HepG2 (cell line): Measurements from ENCODE around the gene RER1. TPM values are rescaled to one million over a fixed set of nuclear protein-coding genes. Genes with fewer than 3 reads are reported as not detected.
A peak's percentile ranks its signal among the peaks of the same experiment; 100 is the strongest.

Experiments
- FOXO1 ChIP-seq: sonication (generic); formaldehyde crosslinking; IDR thresholded peaks from 2 replicates; pipeline ENCODE4 v1.4.0; 2020; ENCODE audit warnings: missing genetic modification reagents
- HMG20B ChIP-seq: conservative IDR thresholded peaks from 2 replicates; pipeline ENCODE4 v1.6.1; 2016; ENCODE audit warnings: missing genetic modification reagents, missing compliant biosample characterization
- HNRNPH1 ChIP-seq: fragments of 200-400 bp; formaldehyde crosslinking; optimal IDR thresholded peaks from 2 replicates; pipeline ENCODE3; 2017; ENCODE audit warnings: mild to moderate bottlenecking, low read depth, low read length
- NRL ChIP-seq: sonication (generic); formaldehyde crosslinking; IDR thresholded peaks from 2 replicates; pipeline ENCODE4 v1.5.0; 2020; ENCODE audit warnings: missing genetic modification reagents, mild to moderate bottlenecking, moderate library complexity, borderline replicate concordance
- RORA ChIP-seq: sonication (generic); formaldehyde crosslinking; IDR thresholded peaks from 2 replicates; pipeline ENCODE4 v1.5.0; 2020; ENCODE audit warnings: mild to moderate bottlenecking, missing genetic modification reagents, moderate library complexity
- RXRB ChIP-seq: IDR thresholded peaks from 2 replicates; pipeline ENCODE4 v1.6.1; 2016; ENCODE audit warnings: borderline replicate concordance, missing genetic modification reagents, missing compliant biosample characterization
- SP1 ChIP-seq, 2 experiments: fragments of 450-650 bp in 1 of 2; sonication (generic) in 1 of 2; formaldehyde crosslinking in 1 of 2; IDR thresholded peaks; 2 replicates each; pipeline versions ENCODE4 v1.4.0 to v1.6.1; 2016 to 2020; ENCODE audit warnings: missing genetic modification reagents in 1 of 2
- YEATS2 ChIP-seq: sonication (generic); formaldehyde crosslinking; IDR thresholded peaks from 2 replicates; pipeline ENCODE4 v1.4.0; 2020; ENCODE audit warnings: missing genetic modification reagents, borderline replicate concordance
- YY1 ChIP-seq: IDR thresholded peaks from 2 replicates; pipeline ENCODE4 v1.6.1; 2011; ENCODE audit warnings: low read length, low read depth, moderate library complexity, mild to moderate bottlenecking; ENCODE audit not compliant: insufficient read depth, insufficient replicate concordance
- ZFP1 ChIP-seq: IDR thresholded peaks from 2 replicates; pipeline ENCODE4 v1.6.1; 2016
- ZNF20 ChIP-seq: sonication (generic); formaldehyde crosslinking; IDR thresholded peaks from 2 replicates; pipeline ENCODE4 v1.4.0; 2020; ENCODE audit warnings: mild to moderate bottlenecking, moderate library complexity, missing genetic modification reagents
- ZNF430 ChIP-seq: sonication (generic); formaldehyde crosslinking; IDR thresholded peaks from 2 replicates; pipeline ENCODE4 v1.9.0; 2021; ENCODE audit warnings: mild to moderate bottlenecking, missing genetic modification reagents
- ZNF468 ChIP-seq: sonication (generic); formaldehyde crosslinking; IDR thresholded peaks from 2 replicates; pipeline ENCODE4 v1.8.0; 2022; ENCODE audit warnings: mild to moderate bottlenecking, moderate library complexity, missing genetic modification reagents
- ZNF484 ChIP-seq: sonication (generic); formaldehyde crosslinking; IDR thresholded peaks from 2 replicates; pipeline ENCODE4 v1.5.1; 2020; ENCODE audit warnings: mild to moderate bottlenecking, low read depth, missing genetic modification reagents, borderline replicate concordance
- ZNF556 ChIP-seq: sonication (generic); formaldehyde crosslinking; IDR thresholded peaks from 2 replicates; pipeline ENCODE4 v1.4.0; 2020; ENCODE audit warnings: mild to moderate bottlenecking, missing genetic modification reagents, borderline replicate concordance
- ZNF577 ChIP-seq: sonication (generic); formaldehyde crosslinking; IDR thresholded peaks from 2 replicates; pipeline ENCODE4 v1.4.0; 2020; ENCODE audit warnings: mild to moderate bottlenecking, low read depth, missing genetic modification reagents, borderline replicate concordance
- ZNF7 ChIP-seq: IDR thresholded peaks from 2 replicates; pipeline ENCODE4 v1.6.1; 2016; ENCODE audit warnings: missing biosample characterization, missing genetic modification reagents
- ZNF766 ChIP-seq: sonication (generic); formaldehyde crosslinking; IDR thresholded peaks from 2 replicates; pipeline ENCODE4 v1.5.0; 2020; ENCODE audit warnings: missing genetic modification reagents, borderline replicate concordance
- ZNF790 ChIP-seq: sonication (generic); formaldehyde crosslinking; IDR thresholded peaks from 2 replicates; pipeline ENCODE4 v1.8.0; 2022; ENCODE audit warnings: missing genetic modification reagents, mild to moderate bottlenecking, borderline replicate concordance
- polyA plus RNA-seq, 8 experiments: library from polyadenylated mRNA; depleted of rRNA in 3 of 8; stranded (reverse) in 7 of 8; unstranded in 1 of 8; fragments of >200 nt; fragmentation: Illumina TruSeq in 4 of 8; extraction: Trizol in 4 of 8; gene quantifications; 2 replicates each; pipeline versions ENCODE4 v1.2.1 to v1.2.3, GENCODE V29; 2011 to 2016; ENCODE audit warnings: low read depth in 4 of 8, missing spikeins in 1 of 8, mixed read lengths in 1 of 8; ENCODE audit not compliant: insufficient read depth in 1 of 8
- total RNA-seq, 5 experiments: library from RNA; depleted of rRNA; stranded (reverse); fragments of >200 nt; fragmentation: Illumina TruSeq; extraction: Trizol; gene quantifications; 2 replicates each; pipeline ENCODE4 v1.2.3, GENCODE V29; 2016; ENCODE audit warnings: low read depth in 1 of 5
- TF ChIP-seq, protein P1 (sequence below): sonication (generic); formaldehyde crosslinking; conservative IDR thresholded peaks from 2 replicates; pipeline ENCODE4 v1.5.0; 2020; ENCODE audit warnings: missing genetic modification reagents
- TF ChIP-seq, protein P2 (sequence below): sonication (generic); formaldehyde crosslinking; conservative IDR thresholded peaks from 2 replicates; pipeline ENCODE4 v1.4.0; 2020; ENCODE audit warnings: mild to moderate bottlenecking, missing genetic modification reagents, moderate library complexity
- TF ChIP-seq, protein P3 (sequence below): sonication (generic); formaldehyde crosslinking; IDR thresholded peaks from 2 replicates; pipeline ENCODE4 v1.5.0; 2020; ENCODE audit warnings: mild to moderate bottlenecking, missing genetic modification reagents

Gene RER1
- total and polyA plus RNA-seq, 2 of the 13 experiments (the other 11 are each of a cell fraction or from before 2014, with no cell fraction given) = 128 to 164 TPM

DNA sequence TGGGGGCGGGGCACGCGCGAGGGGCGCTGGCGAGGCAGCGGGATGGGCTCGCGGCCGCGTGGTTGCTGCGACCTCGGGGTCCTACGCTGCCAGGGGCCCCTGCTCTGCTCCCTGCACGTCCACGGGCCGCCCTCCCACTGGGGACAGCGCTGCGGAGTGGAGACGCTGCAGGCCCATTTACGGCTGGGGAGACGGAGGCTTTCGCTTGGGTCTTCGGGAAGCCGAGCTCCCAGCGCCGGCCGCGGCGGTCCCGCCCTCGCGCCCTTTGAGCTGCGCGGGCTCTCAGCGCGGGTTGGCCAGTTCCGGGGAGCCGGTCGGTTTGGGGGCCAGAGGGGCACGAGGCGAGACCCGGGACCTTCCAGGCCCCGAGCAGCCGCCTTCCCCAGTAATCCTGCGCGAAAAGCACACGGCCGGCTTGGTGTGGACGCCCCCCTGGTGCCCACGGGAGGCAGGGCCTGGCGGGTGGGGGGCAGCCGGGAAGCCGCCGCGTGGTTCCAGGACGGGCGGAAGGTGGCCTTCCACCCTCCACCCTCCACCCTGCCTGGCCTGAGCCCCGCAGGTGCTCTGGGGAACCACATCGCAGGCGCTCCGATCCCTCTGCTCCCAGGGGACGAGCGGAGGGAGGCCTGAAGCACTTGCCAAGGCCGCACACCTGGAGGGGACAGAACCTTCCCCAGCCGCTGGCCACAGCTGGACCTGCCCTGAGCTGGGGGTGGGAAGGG is 21.3 kb downstream of the RER1 start (continued):
- TF ChIP-seq SP1 (IDR thresholded peaks at IDR 0.05) (no peak), SP1 (CRISPR knock-in tag; IDR thresholded peaks at IDR 0.05) (no peak), HNRNPH1 (no peak), ZNF20 (CRISPR knock-in tag) (no peak), RXRB (CRISPR knock-in tag) (no peak; the same call in 1 of the 2 replicates), ZNF7 (CRISPR knock-in tag) (no peak), YEATS2 (0 out of 2 replicates have a peak, but pooled peaks have one; percentile 33), HMG20B (CRISPR knock-in tag) (no peak), ZNF468 (CRISPR knock-in tag) (peak; percentile 36; the same call in 1 of the 2 replicates), FOXO1 (CRISPR knock-in tag) (no peak), ZNF430 (CRISPR knock-in tag) (peak; percentile 85), ZNF790 (CRISPR knock-in tag) (peak; percentile 94; the same call in 1 of the 2 replicates), RORA (CRISPR knock-in tag) (no peak), NRL (CRISPR knock-in tag) (peak; percentile 64; the same call in 1 of the 2 replicates), ZNF766 (CRISPR knock-in tag) (peak; percentile 61; the same call in 1 of the 2 replicates), ZFP1 (no peak), ZNF556 (CRISPR knock-in tag) (no peak; the same call in 1 of the 2 replicates), ZNF577 (CRISPR knock-in tag) (no peak), ZNF484 (CRISPR knock-in tag) (no peak; the same call in 1 of the 2 replicates), YY1 (peak; percentile 11)
- TF ChIP-seq, protein P1, sequence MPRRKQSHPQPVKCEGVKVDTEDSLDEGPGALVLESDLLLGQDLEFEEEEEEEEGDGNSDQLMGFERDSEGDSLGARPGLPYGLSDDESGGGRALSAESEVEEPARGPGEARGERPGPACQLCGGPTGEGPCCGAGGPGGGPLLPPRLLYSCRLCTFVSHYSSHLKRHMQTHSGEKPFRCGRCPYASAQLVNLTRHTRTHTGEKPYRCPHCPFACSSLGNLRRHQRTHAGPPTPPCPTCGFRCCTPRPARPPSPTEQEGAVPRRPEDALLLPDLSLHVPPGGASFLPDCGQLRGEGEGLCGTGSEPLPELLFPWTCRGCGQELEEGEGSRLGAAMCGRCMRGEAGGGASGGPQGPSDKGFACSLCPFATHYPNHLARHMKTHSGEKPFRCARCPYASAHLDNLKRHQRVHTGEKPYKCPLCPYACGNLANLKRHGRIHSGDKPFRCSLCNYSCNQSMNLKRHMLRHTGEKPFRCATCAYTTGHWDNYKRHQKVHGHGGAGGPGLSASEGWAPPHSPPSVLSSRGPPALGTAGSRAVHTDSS = no peak
- TF ChIP-seq, protein P2, sequence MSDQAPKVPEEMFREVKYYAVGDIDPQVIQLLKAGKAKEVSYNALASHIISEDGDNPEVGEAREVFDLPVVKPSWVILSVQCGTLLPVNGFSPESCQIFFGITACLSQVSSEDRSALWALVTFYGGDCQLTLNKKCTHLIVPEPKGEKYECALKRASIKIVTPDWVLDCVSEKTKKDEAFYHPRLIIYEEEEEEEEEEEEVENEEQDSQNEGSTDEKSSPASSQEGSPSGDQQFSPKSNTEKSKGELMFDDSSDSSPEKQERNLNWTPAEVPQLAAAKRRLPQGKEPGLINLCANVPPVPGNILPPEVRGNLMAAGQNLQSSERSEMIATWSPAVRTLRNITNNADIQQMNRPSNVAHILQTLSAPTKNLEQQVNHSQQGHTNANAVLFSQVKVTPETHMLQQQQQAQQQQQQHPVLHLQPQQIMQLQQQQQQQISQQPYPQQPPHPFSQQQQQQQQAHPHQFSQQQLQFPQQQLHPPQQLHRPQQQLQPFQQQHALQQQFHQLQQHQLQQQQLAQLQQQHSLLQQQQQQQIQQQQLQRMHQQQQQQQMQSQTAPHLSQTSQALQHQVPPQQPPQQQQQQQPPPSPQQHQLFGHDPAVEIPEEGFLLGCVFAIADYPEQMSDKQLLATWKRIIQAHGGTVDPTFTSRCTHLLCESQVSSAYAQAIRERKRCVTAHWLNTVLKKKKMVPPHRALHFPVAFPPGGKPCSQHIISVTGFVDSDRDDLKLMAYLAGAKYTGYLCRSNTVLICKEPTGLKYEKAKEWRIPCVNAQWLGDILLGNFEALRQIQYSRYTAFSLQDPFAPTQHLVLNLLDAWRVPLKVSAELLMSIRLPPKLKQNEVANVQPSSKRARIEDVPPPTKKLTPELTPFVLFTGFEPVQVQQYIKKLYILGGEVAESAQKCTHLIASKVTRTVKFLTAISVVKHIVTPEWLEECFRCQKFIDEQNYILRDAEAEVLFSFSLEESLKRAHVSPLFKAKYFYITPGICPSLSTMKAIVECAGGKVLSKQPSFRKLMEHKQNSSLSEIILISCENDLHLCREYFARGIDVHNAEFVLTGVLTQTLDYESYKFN (CRISPR knock-in tag) = peak; percentile 61; the same call in 1 of the 2 replicates
- TF ChIP-seq, protein P3, sequence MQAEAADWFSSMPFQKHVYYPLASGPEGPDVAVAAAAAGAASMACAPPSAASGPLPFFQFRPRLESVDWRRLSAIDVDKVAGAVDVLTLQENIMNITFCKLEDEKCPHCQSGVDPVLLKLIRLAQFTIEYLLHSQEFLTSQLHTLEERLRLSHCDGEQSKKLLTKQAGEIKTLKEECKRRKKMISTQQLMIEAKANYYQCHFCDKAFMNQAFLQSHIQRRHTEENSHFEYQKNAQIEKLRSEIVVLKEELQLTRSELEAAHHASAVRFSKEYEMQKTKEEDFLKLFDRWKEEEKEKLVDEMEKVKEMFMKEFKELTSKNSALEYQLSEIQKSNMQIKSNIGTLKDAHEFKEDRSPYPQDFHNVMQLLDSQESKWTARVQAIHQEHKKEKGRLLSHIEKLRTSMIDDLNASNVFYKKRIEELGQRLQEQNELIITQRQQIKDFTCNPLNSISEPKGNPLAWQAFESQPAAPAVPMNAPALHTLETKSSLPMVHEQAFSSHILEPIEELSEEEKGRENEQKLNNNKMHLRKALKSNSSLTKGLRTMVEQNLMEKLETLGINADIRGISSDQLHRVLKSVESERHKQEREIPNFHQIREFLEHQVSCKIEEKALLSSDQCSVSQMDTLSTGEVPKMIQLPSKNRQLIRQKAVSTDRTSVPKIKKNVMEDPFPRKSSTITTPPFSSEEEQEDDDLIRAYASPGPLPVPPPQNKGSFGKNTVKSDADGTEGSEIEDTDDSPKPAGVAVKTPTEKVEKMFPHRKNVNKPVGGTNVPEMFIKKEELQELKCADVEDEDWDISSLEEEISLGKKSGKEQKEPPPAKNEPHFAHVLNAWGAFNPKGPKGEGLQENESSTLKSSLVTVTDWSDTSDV (CRISPR knock-in tag) = no peak
